ENCODE data around the gene CNKSR1. TPM values are rescaled to one million over a fixed set of nuclear protein-coding genes. Genes with fewer than 3 reads are reported as not detected.

Gene CNKSR1
- total RNA-seq, 2 donors from 2014 or later: 3.8 to 5.4 TPM

DNA sequence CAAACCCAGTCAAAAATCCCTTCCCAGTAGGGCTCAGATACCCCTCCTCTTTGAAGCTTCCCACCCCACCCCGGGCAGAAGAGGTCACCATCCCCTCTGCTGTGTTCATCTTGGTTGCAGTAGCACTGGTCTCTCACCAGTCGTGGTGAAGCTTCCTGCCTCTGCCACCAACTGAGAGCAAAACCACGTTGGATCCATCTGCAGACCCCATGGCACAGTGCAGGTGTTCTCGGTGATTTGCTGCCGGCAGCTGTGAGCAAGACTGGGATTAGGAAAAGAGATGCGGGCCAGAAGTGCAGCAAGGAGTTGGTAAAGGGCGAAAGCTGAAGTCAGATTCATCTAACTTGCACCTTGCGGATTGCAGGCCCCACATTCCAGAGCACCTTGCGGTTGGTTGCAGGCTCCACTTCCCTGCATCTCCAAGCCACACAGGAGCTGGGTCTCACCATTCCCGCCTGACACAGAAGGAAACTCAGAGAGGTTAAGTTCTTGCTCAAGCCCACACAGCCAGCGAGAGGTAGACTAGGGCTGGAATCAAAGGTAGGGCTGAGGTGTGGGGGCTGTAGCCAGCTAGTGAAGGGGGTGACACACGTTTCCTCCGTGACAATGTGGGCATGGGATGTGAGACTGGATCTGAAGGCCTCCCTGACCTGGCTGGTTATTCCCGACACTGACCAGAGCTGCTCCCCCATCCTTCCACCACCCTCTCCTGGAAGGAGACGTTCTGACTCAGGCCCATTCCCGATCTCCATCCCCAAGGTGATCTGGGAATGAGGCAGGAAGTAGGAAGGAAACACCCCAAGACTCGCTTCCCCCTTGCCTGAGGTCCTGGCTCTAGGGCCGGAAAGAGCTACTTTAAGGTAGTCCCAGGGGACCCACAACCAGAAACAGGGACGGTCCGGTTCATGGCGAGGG is 21.7 kb upstream of the CNKSR1 start:
- H3K4me3 Mint-ChIP-seq: no peak overlapping the region
- H3K9me3 ChIP-seq (ENCODE audit: control insufficient read depth, low read length, poor library complexity, severe bottlenecking): no peaks in the 10 kb centered on the region
- H3K4me1 Mint-ChIP-seq: peaks cover 4% of the 10 kb centered on the region
- no peak overlapping the region for H3K27ac Mint-ChIP-seq
- no peak for ATAC-seq
- no peaks in the 10 kb centered on the region for H3K36me3 Mint-ChIP-seq (ENCODE audit: low read depth)
- DNase-seq: no peak
- H3K27me3 Mint-ChIP-seq: peaks cover 51% of the 10 kb centered on the region

DNA sequence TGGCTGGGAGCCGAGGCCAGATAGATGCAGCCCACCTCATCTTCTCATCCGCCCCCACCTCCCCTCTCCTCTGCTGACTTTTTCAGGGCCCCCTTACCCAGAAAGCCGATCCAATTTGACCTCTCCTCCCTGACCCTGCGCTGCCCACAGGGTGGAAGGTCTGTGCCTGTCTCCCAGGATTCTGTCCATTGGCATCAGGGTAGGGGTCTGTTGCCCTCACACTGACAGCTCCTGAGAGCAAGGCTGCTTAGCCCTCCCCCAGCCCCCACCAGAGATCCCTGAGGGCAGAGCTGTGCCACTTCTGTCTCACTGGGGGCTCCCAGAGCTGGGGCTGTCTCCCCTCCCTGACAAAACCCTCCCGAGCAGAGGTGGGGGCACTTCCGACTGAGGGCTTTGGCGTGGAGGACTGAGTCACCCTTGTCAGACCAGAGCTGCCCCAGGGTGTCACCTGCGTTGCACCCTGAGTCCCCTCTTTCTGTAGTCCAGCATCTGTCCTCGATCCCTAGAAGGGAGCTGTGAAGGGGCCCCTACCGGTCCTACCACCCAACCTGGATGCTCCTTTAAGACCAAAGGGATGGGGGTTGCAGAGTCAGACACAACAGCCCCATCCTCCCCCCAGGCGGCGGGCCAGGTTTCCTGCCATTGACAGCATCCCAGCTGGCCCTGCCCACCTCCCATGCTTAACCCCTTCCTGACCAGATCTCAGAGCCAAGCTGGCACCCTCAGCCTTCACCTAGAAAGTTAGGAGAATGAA is 20.8 kb upstream of the CNKSR1 start:
- Mint-ChIP-seq H3K27me3 (peaks cover 51% of the 10 kb centered on the region), H3K36me3 (ENCODE audit: low read depth) (no peaks in the 10 kb centered on the region), H3K27ac (no peak overlapping the region), H3K4me3 (no peak overlapping the region), H3K4me1 (peaks cover 4% of the 10 kb centered on the region)
- DNase-seq: no peak
- ATAC-seq: no peak
- H3K9me3 ChIP-seq (ENCODE audit: control insufficient read depth, low read length, poor library complexity, severe bottlenecking): no peaks in the 10 kb centered on the region

DNA sequence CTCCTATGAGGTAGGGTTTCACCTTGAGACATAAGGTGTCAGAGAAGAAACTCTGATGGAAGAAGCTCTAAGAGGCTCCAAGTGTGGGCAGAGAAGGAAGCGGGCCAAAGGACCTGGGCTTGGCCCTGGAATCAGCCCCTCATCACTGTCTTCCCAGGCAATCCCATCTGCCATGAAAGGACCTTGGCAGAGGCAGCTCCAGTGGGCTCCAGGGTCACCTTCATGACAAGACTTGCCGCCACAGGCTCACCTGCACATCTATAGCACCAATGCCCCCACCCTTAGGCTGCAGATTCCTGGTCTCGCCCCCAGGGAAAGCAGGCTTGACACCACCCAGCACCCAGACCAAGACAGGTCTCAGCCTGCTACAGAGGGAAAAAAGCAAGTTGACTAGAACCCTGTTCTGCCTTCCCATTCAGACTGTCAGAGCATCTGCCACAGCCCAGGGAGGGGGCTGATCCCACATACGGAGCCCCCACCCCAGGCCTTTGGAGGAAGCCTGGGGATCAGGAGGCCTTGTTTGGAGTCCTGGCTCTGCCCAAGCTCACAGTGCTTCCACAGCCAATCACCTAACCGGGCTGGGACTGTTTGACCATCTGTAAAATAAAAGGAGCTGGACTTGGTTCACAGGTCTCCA is 18.9 kb upstream of the CNKSR1 start:
- DNase-seq (no peak), ATAC-seq (no peak)
- Mint-ChIP-seq H3K27me3 (peaks cover 57% of the 10 kb centered on the region), H3K36me3 (ENCODE audit: low read depth) (no peaks in the 10 kb centered on the region), H3K4me3 (no peak overlapping the region), H3K27ac (no peak overlapping the region), H3K4me1 (peaks cover 9% of the 10 kb centered on the region)
- H3K9me3 ChIP-seq (ENCODE audit: control insufficient read depth, low read length, poor library complexity, severe bottlenecking): no peaks in the 10 kb centered on the region

DNA sequence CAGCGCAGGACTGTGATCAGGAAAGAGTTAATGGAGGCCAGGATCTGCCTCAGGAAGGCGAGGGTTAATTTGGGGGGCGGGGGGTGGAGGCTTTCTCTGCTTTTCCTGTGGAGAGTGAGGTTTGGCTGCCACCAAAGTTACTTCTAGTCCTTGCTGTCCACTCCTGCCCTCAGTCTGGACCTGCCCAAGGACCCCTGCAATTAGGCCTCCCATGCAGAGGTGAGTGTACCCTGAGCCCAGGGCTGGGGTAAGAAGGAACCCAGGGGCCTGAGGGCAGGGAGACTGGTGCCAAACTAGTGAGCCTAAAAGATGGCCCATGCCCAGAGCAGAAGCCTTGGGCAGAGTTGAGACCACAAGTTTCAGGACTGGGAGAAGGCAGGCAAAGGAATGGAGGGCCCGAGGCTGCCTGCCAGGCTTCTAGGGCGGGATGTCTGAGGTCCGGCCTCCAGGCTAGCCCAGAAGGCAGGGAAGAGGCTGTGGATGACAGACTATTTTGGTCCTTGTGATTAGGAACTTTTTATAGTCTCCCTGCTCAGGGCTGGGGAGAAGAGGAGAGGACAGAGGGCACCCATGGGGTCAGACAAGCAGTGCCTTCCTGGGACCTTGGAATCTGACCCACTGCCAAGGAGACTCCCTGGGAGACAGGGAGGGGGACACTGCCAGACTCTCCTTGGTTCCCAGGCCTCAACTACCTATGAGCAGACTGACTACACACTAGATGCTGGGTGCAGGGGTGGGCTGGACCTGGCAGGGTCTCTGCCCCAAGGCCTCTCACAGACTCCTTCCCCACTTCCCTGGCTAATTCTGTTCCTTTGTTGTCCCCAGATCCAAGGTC is 18.2 kb upstream of the CNKSR1 start, which contains the start of gene FAM110D:
TSS of gene FAM110D (plus strand) at position 172 of the 835 bp plus-strand sequence. CDS start 2,213 bp downstream, outside the sequence.
- no peak within 1 kb of the TSS for H3K27ac Mint-ChIP-seq
- no peaks in the 10 kb centered on the region for H3K9me3 ChIP-seq (ENCODE audit: control insufficient read depth, low read length, poor library complexity, severe bottlenecking)
- H3K36me3 Mint-ChIP-seq (ENCODE audit: low read depth): no peaks in the 10 kb centered on the region
- H3K4me1 Mint-ChIP-seq: peaks cover 9% of the 10 kb centered on the region
- DNase-seq (no peak), ATAC-seq (no peak)
- peaks cover 50% of the 10 kb centered on the region for H3K27me3 Mint-ChIP-seq
- no peak within 1 kb of the TSS for H3K4me3 Mint-ChIP-seq

DNA sequence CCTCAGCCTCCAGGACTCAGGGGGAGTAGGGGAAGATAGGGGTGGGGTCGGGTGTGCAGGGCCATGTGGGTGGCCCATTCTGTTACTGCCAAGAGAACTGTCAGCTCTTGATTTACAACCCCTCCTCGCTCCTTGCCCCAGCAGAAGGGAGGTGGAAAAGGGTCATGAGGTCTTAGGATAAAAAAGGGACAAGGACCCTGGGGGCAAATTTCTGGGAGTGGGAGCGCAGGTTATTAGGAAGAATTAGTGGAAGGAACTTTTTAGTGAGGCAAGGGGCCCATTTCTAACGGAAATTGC is 17.6 kb upstream of the CNKSR1 start:
- no peak for ATAC-seq
- H3K27me3 Mint-ChIP-seq: peaks cover 46% of the 10 kb centered on the region
- peaks cover 12% of the 10 kb centered on the region for H3K4me1 Mint-ChIP-seq

DNA sequence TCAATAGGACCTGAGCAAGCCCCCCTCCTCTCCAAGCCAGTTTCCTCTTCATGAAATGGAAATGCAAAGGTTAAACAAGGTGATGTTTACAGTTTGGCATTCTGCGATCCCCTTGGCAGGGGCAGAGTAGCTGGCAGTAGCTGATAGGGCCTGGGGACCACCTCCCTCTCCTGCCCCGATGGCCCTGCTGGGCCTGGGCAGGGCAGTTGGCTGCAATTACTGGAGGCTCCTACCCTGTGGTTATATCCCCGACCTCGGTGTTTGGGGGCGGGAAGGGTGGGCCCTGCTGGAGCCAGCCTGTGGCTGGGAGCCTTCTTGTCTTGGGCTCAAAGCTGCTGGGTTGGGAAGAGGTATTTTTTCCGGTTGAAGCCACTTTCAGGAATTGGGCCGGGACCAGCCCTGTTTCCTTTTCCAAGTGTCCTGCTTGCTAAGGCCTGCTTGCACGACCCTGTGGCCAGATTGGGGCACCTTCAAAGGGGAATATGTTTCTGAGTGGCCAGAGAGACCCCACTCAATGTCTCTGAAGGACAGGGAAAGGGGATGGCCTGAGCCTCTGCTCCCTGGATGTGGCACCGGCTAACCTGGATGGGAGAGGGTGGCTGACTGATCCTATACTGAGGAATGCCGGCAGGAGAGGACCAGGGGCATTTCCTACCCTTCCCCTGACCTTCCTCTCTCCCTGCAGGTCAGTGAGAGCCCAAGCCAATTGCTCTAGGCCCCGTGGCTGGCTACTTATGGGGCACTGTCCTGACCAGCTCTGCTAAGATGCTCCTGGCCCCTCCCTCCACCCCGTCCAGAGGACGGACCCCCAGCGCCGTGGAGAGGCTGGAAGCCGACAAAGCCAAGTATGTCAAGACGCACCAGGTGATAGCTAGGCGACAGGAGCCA is 16.5 kb upstream of the CNKSR1 start:
- H3K36me3 Mint-ChIP-seq (ENCODE audit: low read depth): no peaks in the 10 kb centered on the region
- H3K4me3 Mint-ChIP-seq: peak overlapping the region; percentile 52
- peaks cover 36% of the 10 kb centered on the region for H3K27me3 Mint-ChIP-seq
- DNase-seq (no peak), ATAC-seq (no peak)
- H3K4me1 Mint-ChIP-seq: peaks cover 12% of the 10 kb centered on the region
- H3K27ac Mint-ChIP-seq: no peak overlapping the region
- no peaks in the 10 kb centered on the region for H3K9me3 ChIP-seq (ENCODE audit: control insufficient read depth, low read length, poor library complexity, severe bottlenecking)

More for the DNA sequence above, 17.6 kb upstream of the CNKSR1 start:
- H3K36me3 Mint-ChIP-seq (ENCODE audit: low read depth): no peaks in the 10 kb centered on the region
- H3K9me3 ChIP-seq (ENCODE audit: control insufficient read depth, low read length, poor library complexity, severe bottlenecking): no peaks in the 10 kb centered on the region
- DNase-seq: no peak
- no peak overlapping the region for H3K27ac Mint-ChIP-seq
- no peak overlapping the region for H3K4me3 Mint-ChIP-seq

DNA sequence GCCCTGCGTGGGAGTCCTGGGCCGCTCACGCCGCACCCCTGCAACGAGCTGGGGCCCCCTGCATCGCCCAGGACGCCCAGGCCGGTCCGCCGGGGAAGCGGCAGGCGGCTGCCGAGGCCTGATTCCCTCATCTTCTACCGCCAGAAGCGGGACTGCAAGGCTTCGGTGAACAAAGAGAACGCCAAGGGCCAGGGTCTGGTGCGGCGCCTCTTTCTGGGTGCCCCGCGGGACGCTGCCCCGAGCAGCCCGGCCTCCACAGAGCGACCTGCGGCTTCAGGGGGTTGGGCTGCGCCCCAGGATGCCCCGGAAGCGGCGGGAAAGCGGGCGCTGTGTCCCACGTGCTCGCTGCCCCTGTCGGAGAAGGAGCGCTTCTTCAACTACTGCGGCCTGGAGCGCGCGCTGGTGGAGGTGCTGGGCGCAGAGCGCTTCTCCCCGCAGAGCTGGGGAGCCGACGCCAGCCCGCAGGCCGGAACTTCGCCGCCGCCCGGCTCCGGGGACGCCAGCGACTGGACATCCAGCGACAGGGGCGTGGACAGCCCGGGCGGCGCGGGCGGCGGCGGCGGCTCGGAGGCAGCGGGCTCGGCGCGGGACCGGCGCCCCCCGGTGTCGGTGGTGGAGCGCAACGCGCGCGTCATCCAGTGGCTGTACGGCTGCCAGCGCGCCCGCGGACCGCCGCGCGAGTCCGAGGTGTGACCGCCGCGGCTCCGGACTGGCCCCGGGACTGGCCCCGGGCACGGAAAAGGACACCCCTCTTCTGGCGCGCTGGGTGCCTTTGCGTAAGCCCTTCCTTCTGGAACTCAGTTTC is 15.7 kb upstream of the CNKSR1 start:
- H3K36me3 Mint-ChIP-seq (ENCODE audit: low read depth): no peaks in the 10 kb centered on the region
- peak overlapping the region; percentile 6 for H3K27ac Mint-ChIP-seq
- H3K9me3 ChIP-seq (ENCODE audit: control insufficient read depth, low read length, poor library complexity, severe bottlenecking): no peaks in the 10 kb centered on the region
- ATAC-seq: peak; percentile 68
- DNase-seq: peak in 2 of 3 donors; percentile 18 to 28
- H3K4me3 Mint-ChIP-seq: peak overlapping the region; percentile 65
- peaks cover 14% of the 10 kb centered on the region for H3K4me1 Mint-ChIP-seq
- peaks cover 31% of the 10 kb centered on the region for H3K27me3 Mint-ChIP-seq

DNA sequence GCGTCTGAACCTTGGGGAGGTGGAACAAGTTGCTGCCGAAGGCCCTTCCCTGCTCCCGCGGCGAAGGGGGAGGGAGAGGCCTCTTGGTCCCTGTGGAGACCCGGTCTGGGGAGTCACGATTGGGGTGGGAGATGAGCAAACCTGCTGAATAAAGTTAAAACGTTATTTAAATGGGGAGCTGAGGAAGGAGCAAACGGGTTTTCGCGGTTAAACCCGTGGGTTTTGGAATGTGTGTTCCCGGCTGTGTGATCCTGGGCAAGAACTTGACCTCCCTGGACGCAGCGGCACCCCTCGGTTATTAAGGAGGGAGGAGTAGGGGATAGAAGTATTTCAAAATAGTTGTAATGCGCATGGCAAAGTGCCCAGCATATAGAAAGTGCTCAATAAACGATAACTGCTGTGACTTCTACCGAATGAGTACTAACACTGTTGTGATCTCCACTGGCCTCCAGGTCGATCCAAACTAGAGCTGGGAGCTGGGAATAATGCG is 15.0 kb upstream of the CNKSR1 start:
- Mint-ChIP-seq H3K4me3 (peak overlapping the region; percentile 65), H3K27ac (peak overlapping the region; percentile 6), H3K27me3 (peaks cover 29% of the 10 kb centered on the region), H3K4me1 (peaks cover 15% of the 10 kb centered on the region), H3K36me3 (ENCODE audit: low read depth) (no peaks in the 10 kb centered on the region)
- ATAC-seq (no peak), DNase-seq (no peak)
- no peaks in the 10 kb centered on the region for H3K9me3 ChIP-seq (ENCODE audit: control insufficient read depth, low read length, poor library complexity, severe bottlenecking)

DNA sequence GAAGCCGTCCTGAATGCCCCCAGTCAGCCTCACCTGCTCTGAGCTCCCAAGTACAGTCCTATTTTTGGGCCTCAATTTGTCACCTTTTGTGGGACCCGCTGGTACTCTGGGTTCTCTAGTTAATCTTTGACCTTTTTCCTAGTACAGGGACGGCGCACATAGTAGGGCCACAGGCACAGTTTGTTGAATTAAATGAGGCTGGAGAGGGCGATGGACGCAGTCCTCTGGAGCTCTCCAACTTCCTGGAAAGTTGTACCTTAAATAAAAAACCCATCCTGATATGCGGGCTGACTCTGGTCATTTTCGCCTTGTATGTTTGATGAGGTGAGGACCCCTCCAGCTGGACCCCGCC is 13.6 kb upstream of the CNKSR1 start:
- ATAC-seq (no peak), DNase-seq (no peak)
- H3K4me1 Mint-ChIP-seq: peaks cover 15% of the 10 kb centered on the region
- no peaks in the 10 kb centered on the region for H3K9me3 ChIP-seq (ENCODE audit: control insufficient read depth, low read length, poor library complexity, severe bottlenecking)
- peaks cover 18% of the 10 kb centered on the region for H3K27me3 Mint-ChIP-seq
- no peaks in the 10 kb centered on the region for H3K36me3 Mint-ChIP-seq (ENCODE audit: low read depth)
- no peak overlapping the region for H3K27ac Mint-ChIP-seq
- H3K4me3 Mint-ChIP-seq: peak overlapping the region; percentile 63

DNA sequence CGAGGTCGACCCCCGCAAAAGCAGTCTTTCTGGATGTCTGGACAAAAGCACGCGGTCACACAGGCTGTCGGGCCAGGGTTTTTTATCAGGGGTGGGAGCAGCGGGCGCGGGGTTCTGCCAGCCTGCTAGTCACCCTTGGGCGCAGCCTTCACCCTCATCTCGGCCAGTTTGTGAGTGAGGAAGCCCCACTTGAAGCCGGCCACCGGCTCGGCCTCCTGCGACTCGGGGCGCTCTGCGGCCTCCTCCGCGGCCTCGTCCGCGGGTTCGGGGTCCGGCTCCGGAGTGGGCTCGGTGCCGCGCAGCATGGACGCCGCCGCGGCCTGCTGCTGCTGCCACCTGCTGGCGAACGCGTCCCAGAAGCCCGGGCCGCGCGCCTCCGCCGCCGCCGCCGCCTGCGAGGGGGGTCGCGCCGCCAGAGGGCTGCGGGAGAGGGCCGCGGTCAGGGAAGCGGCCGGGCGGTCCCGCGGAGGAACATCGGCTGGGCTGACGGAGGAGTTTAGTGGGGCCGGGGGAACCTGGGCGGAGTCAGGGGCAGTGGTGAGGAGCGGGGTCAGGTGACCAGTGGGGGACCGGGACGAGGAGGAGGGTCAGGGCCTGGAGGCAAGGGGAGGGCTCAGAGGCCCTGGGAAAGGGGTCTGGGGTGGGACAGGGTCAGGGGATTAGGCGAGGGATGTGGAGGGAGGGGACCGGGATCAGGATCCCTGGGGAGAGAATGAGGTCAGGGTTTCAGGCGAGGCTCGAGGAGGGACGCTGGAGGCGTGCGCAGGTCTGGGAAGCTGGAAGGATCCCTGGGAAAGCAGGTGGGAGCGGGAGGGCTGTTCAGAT is 13.0 kb upstream of the CNKSR1 start:
- ATAC-seq (peak; percentile 69), DNase-seq (peak; percentile 37 to 63 (median 55))
- no peaks in the 10 kb centered on the region for H3K9me3 ChIP-seq (ENCODE audit: control insufficient read depth, low read length, poor library complexity, severe bottlenecking)
- peak overlapping the region; percentile 71 for H3K27ac Mint-ChIP-seq
- H3K4me3 Mint-ChIP-seq: peak overlapping the region; percentile 83
- peaks cover 15% of the 10 kb centered on the region for H3K4me1 Mint-ChIP-seq
- H3K27me3 Mint-ChIP-seq: peaks cover 13% of the 10 kb centered on the region
- no peaks in the 10 kb centered on the region for H3K36me3 Mint-ChIP-seq (ENCODE audit: low read depth)

Data from T-helper 17 cell (primary cell).